Ishikawa (cell line): ENCODE data around the gene TTC23L.

Experiments
- CEBPB ChIP-seq: IDR thresholded peaks from 2 replicates; pipeline ENCODE4 v1.6.1; 2012
- CREB1 ChIP-seq: IDR thresholded peaks from 2 replicates; pipeline ENCODE4 v1.6.1; 2012; ENCODE audit warnings: low read depth
- EGR1 ChIP-seq: IDR thresholded peaks from 2 replicates; pipeline ENCODE4 v1.6.1; 2012
- EP300 ChIP-seq: IDR thresholded peaks from 2 replicates; pipeline ENCODE4 v1.6.1; 2012; ENCODE audit warnings: borderline replicate concordance
- FOXM1 ChIP-seq: IDR thresholded peaks from 2 replicates; pipeline ENCODE4 v1.6.1; 2012; ENCODE audit warnings: low read depth, borderline replicate concordance
- NFIC ChIP-seq: IDR thresholded peaks from 2 replicates; pipeline ENCODE4 v1.6.1; 2012
- RAD21 ChIP-seq: IDR thresholded peaks from 2 replicates; pipeline ENCODE4 v1.6.1; 2012; ENCODE audit warnings: low read depth
- TCF12 ChIP-seq: IDR thresholded peaks from 2 replicates; pipeline ENCODE4 v1.6.1; 2012; ENCODE audit warnings: low read depth
- TEAD4 ChIP-seq: IDR thresholded peaks from 2 replicates; pipeline ENCODE4 v1.6.1; 2012
- YY1 ChIP-seq: IDR thresholded peaks from 2 replicates; pipeline ENCODE4 v1.6.1; 2012; ENCODE audit warnings: low read depth
- ZBTB7A ChIP-seq: IDR thresholded peaks from 2 replicates; pipeline ENCODE4 v1.6.1; 2012; ENCODE audit warnings: low read depth
- TF ChIP-seq, protein P1 (sequence below): IDR thresholded peaks from 2 replicates; pipeline ENCODE4 v1.6.1; 2012; ENCODE audit warnings: low read depth, mild to moderate bottlenecking
- TF ChIP-seq, protein P2 (sequence below): IDR thresholded peaks from 2 replicates; pipeline ENCODE4 v1.6.1; 2012

GRCh38 chr5:34841816-34842215 is 2.9 kb downstream of the TTC23L start:
- TF ChIP-seq, protein P1, sequence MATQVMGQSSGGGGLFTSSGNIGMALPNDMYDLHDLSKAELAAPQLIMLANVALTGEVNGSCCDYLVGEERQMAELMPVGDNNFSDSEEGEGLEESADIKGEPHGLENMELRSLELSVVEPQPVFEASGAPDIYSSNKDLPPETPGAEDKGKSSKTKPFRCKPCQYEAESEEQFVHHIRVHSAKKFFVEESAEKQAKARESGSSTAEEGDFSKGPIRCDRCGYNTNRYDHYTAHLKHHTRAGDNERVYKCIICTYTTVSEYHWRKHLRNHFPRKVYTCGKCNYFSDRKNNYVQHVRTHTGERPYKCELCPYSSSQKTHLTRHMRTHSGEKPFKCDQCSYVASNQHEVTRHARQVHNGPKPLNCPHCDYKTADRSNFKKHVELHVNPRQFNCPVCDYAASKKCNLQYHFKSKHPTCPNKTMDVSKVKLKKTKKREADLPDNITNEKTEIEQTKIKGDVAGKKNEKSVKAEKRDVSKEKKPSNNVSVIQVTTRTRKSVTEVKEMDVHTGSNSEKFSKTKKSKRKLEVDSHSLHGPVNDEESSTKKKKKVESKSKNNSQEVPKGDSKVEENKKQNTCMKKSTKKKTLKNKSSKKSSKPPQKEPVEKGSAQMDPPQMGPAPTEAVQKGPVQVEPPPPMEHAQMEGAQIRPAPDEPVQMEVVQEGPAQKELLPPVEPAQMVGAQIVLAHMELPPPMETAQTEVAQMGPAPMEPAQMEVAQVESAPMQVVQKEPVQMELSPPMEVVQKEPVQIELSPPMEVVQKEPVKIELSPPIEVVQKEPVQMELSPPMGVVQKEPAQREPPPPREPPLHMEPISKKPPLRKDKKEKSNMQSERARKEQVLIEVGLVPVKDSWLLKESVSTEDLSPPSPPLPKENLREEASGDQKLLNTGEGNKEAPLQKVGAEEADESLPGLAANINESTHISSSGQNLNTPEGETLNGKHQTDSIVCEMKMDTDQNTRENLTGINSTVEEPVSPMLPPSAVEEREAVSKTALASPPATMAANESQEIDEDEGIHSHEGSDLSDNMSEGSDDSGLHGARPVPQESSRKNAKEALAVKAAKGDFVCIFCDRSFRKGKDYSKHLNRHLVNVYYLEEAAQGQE, result no peak
- TF ChIP-seq RAD21, result no peak
- no peak for TF ChIP-seq TEAD4
- TF ChIP-seq EP300, result no peak
- TF ChIP-seq YY1, result no peak
- TF ChIP-seq CREB1, result no peak
- TF ChIP-seq, protein P2, sequence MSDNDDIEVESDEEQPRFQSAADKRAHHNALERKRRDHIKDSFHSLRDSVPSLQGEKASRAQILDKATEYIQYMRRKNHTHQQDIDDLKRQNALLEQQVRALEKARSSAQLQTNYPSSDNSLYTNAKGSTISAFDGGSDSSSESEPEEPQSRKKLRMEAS, result no peak
- no peak for TF ChIP-seq EGR1
- TF ChIP-seq CEBPB, result no peak
- no peak for TF ChIP-seq FOXM1
- no peak for TF ChIP-seq ZBTB7A
- TF ChIP-seq TCF12, result no peak
- TF ChIP-seq NFIC, result no peak
